GM12878 (cell line): ENCODE results near the gene LRRC74B.

ENCODE experiments used
- BHLHE40 ChIP-seq, 2 experiments: fragments of 450-650 bp in 1 of 2; IDR thresholded peaks; 2 replicates each; pipeline ENCODE4 v1.6.1; 2011 to 2017; ENCODE audit warnings: low read depth in 2 of 2, borderline replicate concordance in 1 of 2, improper control_type of control experiment in 1 of 2, low read length in 1 of 2, mild to moderate bottlenecking in 1 of 2
- RCOR1 ChIP-seq: conservative IDR thresholded peaks from 2 replicates; pipeline ENCODE4 v1.6.1; 2012; ENCODE audit warnings: low read depth, low read length, improper control_type of control experiment
- SMC3 ChIP-seq: IDR thresholded peaks from 2 replicates; pipeline ENCODE4 v1.6.1; 2011; ENCODE audit warnings: low read length, improper control_type of control experiment, borderline replicate concordance
- TF ChIP-seq, protein P1 (sequence below): fragments of 150-350 bp; IDR thresholded peaks from 2 replicates; pipeline ENCODE4 v1.6.1; 2014; ENCODE audit warnings: mild to moderate bottlenecking, low read depth, low read length

DNA sequence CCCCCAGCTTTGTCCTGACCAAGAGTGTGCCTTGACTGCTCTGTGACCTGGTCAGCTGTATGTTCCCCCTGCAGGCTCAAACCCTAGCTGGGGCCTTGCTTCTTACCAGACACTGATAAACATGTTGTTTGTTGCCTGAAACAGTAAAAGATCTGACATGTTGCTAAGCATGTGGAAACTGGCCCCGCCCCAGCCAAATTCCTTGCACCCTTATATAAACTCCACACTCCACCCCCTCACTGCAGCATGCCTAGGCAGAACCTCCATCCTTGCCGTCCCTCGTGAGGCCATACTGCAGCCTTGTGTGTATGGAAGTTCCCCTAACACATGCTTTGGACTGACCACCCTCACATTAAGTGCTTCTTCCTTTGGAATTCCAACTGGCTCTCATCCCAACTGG, 27.3 kb downstream of the LRRC74B start:
- TF ChIP-seq SMC3 (no peak), BHLHE40 (IDR thresholded peaks at IDR 0.05; ENCODE audit: borderline replicate concordance in 1 of 2, low read depth in 2 of 2, low read length in 1 of 2) (no peak), RCOR1 (no peak)
- TF ChIP-seq, protein P1, sequence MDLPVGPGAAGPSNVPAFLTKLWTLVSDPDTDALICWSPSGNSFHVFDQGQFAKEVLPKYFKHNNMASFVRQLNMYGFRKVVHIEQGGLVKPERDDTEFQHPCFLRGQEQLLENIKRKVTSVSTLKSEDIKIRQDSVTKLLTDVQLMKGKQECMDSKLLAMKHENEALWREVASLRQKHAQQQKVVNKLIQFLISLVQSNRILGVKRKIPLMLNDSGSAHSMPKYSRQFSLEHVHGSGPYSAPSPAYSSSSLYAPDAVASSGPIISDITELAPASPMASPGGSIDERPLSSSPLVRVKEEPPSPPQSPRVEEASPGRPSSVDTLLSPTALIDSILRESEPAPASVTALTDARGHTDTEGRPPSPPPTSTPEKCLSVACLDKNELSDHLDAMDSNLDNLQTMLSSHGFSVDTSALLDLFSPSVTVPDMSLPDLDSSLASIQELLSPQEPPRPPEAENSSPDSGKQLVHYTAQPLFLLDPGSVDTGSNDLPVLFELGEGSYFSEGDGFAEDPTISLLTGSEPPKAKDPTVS: no peak
